GM21423 (cell line): ENCODE data around the gene NAPG.
"Not testable (repeated sequence)": the region's sequence is repeated elsewhere in the genome, so short reads cannot be mapped to it uniquely, and the experiment has no call there.

Experiments
- ATAC-seq: cut with Tn5 transposase; IDR thresholded peaks from one replicate; pipeline ENCODE4 v1.9.1; 2021; ENCODE audit warnings: mild to moderate bottlenecking, moderate library complexity; ENCODE audit not compliant: unreplicated experiment

Gene NAPG

DNA sequence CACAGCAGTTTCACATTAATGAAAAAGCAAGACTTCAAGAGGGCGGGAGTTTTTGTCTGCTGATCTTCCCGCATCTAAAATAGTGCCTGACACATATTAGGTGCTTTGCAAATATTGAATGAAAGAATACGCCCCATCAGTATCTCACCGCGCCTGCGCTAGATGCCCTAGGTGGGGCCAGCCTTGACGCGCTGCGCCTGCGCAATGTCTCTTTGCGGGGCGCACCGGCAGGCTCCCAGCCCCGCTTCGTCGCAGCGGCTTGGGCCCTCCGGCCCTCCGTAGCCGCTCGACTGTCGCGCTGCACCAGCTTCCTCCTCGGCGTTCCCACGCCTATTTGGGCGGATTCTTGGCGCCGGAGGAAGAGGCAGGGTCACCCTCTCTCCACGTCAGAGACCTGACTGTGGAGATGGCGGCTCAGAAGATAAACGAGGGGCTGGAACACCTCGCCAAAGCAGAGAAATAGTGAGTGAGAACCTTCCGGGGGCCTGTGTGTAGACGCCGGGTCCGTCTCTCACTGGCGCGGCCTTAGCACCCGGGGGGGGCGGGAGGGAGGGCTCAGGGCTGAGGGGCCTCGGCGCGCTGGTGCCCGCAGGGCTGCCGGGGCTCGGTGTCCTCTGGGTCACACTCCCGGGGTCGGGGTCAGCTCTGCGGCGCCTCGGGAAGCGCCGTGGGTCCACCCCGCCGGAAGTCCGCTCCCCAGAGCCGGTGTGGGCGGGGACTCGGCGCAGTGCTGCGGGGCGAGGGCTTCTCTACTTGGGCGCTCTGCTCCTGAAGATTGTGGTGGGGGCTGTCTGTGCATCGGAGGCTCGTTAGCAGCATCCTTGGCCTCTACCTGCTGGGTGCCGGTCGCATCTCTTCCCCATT is at the start of gene NAPG:
TSS of gene NAPG (plus strand) at position 331 of the 864 bp plus-strand sequence. CDS start at position 407, 76 bp downstream.
- peak; percentile 80 for ATAC-seq

DNA sequence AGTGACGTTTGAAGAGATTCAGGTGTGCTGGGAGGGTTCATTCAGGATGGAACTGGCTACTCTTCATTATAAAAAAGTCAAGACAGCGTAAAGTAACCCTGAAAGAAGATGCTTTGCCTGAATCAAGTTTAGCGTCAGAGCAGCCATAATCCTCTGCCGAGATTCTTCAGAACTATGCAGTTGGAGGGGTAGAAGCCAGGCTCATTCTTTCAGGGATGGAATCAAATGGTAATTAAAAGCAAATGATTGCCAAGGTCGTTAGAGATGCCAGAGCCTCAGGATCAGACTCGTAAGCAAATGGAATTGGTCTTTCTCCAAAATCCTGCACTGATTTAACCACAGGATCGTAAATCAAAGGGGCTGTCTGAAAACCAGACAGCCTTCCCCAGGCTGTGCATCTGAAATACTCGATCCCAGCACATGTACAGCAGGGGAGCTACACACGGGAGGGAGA is 49.5 kb upstream of the NAPG start:
- no peak for ATAC-seq

DNA sequence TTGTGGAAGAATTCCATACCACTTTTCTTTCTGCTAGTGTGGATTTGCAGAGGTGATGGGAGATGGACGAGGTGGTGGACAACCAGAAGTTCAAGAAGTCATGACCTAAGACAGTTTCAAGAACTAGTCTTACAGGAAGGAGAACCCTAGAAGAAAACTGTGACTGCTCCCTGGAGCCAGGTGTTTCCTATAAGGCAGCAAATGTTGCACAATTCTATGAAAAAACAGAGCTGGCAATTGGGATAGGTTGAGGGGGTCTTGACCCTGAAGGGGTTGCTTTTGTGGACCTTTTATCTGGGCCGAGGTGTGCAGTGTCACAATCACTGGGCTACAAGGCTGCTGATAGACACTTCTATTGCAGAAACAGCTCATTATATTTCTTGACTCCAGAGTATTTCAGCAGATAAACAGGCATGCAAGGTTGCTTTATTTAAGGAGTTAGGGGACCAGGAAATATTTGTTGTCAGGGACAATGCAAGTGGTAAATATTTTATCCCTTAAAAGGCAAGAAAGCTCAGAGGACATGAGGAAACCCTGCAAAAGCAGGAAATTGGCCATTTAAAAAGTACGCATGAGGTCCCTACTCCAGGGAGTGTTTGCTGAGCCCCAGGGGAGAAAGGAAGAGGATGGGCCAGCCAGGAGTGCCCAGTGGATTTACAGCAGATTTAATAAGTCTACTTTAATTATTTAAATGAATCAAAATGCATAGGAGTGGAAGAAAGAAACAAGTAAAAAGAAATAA is 48.5 kb upstream of the NAPG start:
- ATAC-seq: no peak

DNA sequence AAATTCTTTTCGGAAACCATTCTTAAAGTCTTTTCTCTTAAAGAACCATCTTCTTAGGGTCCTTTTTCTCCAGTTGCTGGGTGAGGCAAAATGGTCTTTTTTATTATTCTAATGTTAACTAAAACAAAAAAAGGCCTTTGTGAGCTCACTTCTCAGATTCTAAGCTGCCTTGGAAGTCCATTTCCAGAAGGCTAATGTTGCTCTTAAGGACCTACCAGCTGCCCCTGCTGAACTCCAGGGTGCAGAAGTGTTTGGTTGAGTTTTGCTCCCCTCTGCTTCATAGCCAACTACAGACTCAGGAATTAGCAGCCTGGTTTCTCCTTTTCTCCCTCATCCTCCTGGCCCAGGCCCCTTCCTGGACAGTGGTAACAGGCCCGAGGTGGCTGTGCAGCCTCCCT is 48.0 kb upstream of the NAPG start:
- no peak for ATAC-seq

DNA sequence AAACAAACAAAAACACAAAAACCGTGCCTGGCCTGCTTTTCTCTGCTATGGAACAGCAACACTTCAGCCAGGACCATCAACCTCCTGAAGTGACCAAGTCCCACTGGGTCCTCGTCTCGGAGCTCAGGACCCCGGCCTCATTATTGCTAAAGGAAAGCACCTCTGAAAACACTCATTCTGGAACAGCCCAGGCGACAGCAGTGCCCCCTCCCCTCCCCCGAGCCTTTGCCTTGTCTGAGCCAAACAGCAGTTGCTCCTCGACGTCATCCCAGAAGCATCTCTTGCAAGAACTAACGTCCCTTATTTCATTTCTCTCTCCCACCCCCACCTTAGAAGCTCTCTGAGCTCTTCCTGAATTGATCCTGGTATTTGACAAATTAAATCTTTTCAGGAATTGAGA is 44.0 kb upstream of the NAPG start:
- ATAC-seq: no peak

DNA sequence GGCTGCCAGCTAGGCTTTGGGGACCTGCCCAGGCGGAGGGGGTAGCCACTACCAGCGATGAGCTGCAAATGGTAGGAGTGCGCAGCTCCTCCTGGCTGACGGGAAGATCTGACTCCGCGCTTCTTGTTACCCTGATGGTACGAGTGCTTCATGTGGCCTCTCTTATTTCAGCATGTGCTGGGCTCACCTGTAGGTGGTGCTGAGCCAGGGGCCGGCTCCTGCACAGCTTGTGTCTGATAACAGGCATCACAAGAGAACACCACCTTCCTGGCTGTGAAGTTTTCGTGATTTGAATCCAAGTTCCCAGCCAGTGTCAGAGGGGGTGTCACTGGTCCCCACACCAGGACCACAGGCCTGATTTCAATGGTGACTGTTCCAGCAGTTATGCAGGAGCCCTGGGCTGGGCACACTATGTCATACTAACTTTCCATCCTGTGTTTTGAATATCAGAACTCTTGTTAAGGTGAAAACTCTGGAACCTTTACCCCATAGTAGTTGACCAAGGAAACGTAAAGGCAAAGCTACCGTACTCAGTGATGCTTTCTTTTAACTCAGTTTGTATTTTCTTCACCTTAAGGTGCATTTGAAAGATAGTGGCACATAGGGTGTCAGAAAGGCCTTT is 43.4 kb upstream of the NAPG start:
- ATAC-seq: peak; percentile 8

DNA sequence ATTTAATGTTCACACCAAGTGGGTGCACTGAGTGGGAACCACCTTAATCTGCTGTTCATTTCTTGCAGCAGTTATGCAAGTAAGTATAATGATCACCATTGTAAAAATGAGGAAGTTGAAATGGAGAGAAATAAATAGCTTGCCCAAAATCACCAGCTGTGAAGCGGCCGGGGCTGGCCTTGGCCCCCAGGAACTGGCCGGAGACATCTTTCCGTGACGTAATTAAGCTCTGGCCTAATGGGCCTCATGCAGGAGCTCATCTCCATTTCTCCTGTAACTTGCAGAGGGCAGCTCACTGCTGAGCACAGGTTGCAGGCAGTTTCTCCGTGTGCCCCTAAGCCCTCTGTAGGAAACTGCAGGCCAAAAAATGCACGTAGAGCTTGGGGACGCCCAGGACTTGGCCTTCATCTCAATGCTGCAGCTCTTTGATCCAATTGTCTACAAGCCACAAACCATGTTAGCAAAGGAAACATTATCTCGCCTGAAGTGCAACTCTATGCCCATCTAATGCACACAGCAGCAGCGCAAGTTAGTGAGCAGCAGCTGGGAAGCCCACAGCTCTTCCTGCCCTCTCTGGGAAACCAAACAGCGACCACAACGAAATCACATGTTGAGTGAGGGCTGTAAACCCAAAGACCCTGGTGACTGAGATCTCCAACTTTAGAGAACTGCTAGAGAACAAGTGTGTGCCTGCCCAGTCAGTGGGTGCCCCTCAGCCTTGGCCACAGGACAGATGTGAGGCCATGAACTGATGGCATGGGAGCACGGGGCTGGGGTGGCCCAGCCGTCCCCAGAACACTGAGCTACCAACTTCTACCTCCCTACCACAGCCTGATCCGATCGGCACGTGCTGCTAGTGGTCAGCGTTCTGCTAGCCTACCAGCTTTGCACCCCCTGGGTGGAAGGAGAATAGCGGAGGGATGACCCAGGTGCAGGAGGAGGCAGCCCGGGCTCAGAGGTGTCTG is 42.6 kb upstream of the NAPG start:
- peak; percentile 65 for ATAC-seq

DNA sequence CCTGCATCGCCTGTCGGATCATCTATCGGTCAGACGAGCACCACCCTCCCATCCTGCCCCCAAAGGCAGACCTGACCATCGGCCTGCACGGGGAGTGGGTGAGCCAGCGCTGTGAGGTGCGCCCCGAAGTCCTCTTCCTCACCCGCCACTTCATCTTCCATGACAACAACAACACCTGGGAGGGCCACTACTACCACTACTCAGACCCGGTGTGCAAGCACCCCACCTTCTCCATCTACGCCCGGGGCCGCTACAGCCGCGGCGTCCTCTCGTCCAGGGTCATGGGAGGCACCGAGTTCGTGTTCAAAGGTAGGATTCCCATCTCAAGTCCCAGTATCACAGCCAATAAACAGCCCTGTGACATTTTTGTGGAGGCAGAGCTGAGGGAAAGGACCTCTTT is 40.4 kb upstream of the NAPG start:
- no peak for ATAC-seq

DNA sequence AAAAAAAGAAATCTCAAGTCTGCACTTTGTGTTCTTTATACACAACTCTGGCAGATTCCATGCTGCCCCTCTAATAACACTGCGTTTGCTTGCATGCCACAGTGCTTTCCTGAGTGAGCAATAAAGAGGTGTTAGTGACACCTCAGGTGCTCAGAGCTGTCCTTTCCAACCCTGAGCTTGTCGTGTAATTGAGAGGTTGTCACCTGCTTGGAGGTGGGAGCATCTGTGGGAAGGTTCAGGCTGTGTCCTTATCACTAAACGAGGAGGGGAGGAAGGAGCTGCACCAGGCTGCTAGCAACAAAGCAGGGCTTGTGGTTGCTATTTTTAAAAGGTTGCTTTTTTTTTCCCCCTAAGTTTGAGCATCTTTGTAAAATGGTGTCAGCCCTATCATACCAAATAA is 39.5 kb upstream of the NAPG start:
- no peak for ATAC-seq

DNA sequence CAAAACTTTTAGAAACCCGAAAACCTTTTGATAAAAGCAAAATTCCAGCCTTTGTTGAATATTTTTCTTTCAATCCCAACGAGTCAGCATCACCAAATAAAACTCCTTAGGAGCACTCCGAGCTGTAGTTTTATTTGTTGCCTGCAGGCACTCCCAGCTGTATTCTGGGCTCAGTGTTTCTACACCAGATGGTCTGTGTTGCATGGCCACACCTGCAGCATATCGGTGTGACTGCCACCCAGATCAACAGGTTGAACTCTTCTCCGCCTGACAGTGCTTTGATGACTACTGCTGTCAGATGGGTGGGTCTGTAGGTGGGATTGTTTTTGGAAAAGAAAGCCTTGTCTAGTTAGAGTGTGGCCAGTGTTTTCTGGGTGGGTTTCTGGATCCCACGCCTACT is 38.7 kb upstream of the NAPG start:
- ATAC-seq: no peak

DNA sequence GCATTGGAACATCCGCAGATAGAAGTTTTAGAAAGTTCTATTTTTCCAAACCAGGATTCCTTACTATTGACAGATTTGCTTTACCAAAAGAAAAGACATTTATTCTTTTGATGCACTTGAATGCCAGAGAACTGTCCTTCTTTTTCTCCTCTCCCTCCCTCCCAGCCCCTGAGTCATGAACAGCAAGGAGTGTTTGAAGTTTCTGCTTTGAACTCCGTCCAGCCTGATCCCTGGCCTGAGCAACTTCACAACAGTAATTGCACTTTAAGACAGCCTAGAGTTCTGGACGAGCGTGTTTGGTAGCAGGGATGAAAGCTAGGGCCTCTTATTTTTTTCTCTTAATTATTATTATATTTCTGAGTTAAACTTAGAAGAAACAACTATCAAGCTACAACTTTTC is 37.8 kb upstream of the NAPG start:
- ATAC-seq: no peak

DNA sequence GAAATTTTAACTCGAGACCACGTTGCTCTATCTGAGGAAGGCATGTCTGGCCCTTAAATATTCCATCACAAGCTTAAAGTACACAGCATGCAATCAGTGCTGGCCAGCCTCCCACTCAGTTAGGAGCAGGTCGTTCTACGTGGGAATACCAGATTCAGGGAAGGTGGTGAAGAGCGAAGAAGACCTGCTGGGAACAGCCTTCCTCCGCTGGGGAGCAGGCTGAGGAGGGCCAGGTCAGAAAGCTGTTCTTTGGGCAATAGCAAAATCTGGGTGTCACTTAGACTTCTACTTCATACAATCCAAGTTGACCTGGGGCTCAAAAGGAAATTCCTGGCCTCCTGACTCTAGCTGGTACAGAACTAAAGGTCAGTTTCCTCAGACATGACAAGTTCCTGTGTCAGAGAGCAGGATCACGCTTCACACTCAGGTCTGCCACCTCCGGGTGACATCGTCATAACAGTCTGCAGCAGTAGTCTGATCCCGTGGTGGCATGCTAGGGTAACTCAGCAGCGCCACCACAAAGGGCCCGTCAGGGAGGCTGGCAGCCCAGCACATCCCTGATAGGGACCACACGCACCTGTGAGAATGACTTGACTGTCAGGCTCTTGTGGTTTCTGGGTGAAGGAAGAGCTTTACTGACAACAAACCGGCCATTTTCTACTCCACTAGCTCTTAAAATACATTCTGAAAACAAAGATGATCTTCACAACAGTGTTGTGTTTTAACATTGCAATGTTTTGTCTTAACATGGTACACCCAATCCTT is 35.2 kb upstream of the NAPG start:
- ATAC-seq: peak; percentile 89

DNA sequence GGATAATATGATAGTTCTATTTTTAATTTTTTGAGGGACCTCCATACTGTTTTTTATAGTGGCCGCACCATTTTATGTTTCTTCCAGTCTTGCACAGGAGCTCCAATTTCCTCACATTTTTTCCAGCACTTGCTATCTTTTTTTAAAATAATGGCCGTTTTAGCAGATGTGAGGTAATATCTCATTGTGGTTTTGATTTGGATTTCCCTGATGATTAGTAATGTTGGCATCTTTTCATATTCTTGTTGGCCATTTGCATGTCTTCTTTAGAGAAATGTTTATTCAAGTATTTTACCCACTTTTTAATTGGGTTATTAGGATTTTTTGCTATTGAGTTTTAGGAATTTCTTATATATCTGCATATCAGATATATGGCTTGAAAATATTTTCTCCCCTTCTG is 29.9 kb upstream of the NAPG start:
- ATAC-seq: no peak

DNA sequence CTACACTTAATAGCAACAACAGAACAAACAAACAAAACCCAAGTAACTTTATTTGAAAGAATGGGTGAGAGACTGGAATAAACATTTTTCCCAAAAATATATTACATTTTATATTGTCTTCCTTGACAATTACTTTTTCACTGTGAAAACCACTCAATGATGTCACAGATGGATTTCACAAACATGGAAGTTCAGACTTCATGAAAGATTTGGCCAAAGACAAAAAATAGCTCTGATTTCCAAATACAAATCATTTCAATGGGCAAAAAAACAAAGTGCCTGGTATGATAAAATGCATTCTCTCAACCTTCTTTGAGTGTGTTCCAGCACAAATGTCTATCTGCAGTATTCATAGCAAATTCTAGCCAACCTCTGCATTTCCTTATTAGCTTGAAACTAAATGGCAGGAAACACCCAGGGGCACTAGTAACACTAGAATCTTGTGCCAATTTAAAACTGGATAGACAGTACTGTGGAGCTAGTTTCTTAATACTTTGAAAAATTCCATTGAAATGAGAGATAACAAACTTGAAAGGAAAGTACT is 28.5 kb upstream of the NAPG start:
- no peak for ATAC-seq

DNA sequence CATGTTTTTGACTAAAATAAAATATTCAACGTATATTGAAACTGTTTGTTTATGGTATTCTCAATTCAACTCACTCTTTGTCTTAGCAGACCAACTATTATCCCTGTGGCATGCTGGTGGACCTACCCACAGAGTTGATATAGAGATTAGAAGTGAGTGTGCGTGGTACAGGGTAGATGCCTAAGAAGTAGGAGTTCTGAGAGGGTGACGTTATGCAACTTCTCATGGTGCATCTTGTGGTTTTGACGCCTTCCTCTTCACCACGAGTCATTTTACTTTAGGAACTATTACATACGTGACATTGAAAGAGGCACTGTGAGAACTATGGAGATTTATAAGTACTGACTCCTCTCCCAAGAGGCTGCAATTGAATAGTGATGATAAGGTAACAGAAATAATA is 26.6 kb upstream of the NAPG start:
- no peak for ATAC-seq

DNA sequence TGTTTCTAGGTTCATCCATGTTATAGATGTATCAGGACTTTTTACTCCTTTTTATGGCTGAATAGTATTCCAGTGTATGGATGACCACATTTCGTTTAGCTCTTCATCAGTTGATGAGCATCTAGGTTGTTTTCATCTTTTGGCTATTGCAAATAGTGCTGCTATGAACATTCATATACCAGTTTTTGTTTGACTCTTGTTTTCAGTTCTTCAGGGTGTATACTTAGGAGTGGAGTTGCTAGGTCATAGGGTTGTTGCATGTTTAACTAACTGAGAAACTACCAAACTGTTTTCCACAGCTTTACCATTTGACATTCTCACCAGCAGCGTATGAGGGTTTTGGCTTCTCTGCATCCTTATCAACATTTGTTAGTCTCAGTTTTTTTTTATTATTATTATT is 25.8 kb upstream of the NAPG start:
- ATAC-seq: no peak

DNA sequence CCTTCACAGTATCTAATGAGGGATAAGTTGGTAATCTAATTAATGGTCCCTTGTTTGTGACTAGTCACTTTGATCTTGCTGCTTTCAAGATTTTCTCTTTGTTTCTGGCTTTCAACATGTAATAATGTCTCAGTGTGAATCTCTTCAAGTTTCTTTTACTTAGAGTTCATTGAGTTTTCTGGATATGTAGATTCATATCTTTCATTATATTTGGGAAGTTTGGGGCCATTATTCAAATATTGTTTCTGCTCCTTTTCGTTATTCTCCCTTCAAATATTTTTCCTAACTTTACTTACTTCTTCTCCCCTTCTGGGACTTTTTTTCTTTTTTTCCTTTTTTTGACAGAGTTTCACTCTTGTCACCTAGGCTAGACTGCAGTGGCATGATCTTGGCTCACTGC is 21.1 kb upstream of the NAPG start:
- no peak for ATAC-seq

DNA sequence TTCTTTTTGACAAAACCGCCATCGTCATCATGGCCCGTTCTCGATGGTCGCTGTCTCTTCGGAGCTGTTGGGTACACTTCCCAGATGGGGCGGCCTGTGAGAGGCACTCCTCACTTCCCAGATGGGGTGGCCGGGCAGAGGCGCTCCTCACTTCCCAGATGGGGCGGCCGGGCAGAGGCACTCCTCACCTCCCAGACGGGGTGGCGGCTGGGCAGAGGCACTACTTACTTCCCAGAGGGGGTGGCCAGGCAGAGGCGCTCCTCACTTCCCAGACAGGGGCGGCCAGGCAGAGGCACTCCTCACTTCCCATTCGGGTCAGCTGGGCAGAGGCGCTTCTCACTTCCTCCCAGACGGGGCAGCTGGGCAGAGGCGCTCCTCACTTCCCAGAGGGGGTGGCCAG is 19.9 kb upstream of the NAPG start:
- ATAC-seq: not testable (repeated sequence)

DNA sequence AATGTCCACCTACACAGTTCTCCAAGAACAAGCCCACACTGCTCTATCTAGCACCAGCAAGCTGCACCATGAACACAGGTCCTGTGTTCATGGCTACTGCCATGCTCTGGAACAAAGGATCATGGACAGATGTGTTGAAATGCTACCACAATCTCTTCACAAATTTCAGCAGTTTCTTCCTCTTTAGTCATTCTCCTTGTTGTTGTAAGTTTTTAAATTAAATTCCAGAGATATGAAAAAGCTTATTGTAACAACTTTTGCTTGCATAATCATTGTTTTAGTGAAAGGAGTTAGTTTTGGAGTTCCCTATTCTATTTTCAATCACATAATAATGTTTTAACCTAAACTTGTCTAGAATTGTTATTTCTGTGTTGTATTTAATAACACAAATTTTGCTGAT is 17.2 kb upstream of the NAPG start:
- ATAC-seq: no peak

DNA sequence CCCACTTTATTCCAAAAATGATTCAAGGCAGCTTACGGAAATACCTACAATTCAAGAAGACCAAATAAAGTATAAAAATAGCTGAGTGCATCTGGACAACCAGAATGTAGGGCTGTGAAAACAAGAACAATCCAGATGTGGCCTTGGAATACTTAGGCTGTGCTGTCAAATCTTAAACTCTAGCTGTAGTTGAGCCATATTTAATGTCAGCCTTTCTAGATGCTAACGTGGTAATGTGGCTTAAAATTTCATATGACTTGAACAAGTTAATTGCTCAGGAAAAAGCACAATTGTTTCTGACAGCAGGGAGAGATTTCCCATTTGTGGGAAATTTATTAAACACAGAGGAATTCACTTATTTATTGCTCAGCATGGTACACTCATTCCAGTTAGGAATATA is 14.6 kb upstream of the NAPG start:
- no peak for ATAC-seq
